ENCODE results near the gene MORN1. TPM values are rescaled to one million over a fixed set of nuclear protein-coding genes. Genes with fewer than 3 reads are reported as not detected.
A peak's percentile ranks its signal among the peaks of the same experiment; 100 is the strongest.

The MORN1 gene
- total RNA-seq, 4 donors from 2014 or later, result 5.7 to 13.4 (median 8.5) TPM

DNA sequence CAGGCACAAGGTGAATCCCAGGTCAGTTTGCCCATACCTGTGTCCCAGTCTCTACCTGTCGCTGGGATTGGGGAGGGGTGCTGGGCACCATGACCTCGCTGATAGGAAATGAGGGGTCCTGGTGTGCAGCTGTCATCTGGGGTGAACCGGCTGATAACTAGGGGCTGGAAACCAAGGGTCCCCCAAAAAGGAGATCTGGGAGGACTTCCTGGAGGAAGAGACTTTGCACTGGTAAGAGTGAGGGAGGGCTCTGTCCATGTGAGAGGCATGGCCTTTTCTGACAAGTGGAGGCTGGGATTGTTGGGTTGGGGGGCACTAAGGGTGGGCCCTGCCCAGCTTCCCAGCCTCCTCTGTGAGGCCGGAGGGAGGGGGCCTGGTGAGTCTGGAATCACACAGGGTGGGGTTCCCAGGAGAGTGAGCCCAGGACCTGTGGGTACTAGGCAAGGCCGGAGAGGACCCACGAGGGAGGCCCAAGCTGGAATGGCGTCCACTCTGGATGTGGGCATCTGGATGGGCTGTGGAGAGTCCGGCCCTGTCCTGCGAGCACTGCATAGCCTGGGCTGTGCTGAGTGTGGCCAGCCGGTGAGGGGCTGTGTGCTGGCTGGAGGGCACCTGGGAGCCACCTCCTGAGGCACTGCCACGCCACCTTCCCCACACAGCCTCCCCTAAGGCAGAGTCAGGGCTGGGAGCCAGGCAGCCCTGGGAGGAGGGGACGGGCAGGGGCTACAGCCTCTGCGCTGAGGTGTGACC is 25.9 kb upstream of the MORN1 start:
- H3K27ac ChIP-seq, result peak overlapping the region; percentile 52
- peak overlapping the region; percentile 25 for H3K4me3 ChIP-seq
- peaks cover 47% of the 10 kb centered on the region for H3K27me3 ChIP-seq
- 87% methylated on average over 9 of the region's 13 CpGs for WGBS
- no peaks in the 10 kb centered on the region for H3K36me3 ChIP-seq
- peaks cover 45% of the 10 kb centered on the region for H3K4me1 ChIP-seq
- no peaks in the 10 kb centered on the region for H3K9me3 ChIP-seq
- TF ChIP-seq, protein P1, sequence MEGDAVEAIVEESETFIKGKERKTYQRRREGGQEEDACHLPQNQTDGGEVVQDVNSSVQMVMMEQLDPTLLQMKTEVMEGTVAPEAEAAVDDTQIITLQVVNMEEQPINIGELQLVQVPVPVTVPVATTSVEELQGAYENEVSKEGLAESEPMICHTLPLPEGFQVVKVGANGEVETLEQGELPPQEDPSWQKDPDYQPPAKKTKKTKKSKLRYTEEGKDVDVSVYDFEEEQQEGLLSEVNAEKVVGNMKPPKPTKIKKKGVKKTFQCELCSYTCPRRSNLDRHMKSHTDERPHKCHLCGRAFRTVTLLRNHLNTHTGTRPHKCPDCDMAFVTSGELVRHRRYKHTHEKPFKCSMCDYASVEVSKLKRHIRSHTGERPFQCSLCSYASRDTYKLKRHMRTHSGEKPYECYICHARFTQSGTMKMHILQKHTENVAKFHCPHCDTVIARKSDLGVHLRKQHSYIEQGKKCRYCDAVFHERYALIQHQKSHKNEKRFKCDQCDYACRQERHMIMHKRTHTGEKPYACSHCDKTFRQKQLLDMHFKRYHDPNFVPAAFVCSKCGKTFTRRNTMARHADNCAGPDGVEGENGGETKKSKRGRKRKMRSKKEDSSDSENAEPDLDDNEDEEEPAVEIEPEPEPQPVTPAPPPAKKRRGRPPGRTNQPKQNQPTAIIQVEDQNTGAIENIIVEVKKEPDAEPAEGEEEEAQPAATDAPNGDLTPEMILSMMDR (IDR thresholded peaks at IDR 0.05), result no peak
- TF ChIP-seq POLR2A (IDR thresholded peaks at IDR 0.05), result no peak
- DNase-seq (ENCODE audit: low spot score in 2 of 2), result no peak

GRCh38 chr1:2416403-2416802 is 25.0 kb upstream of the MORN1 start:
- H3K36me3 ChIP-seq, result no peaks in the 10 kb centered on the region
- TF ChIP-seq POLR2AphosphoS5 (IDR thresholded peaks at IDR 0.05), result no peak
- TF ChIP-seq EP300 (IDR thresholded peaks at IDR 0.05), result no peak
- no peak for TF ChIP-seq POLR2A (IDR thresholded peaks at IDR 0.05)
- TF ChIP-seq, protein P1 (IDR thresholded peaks at IDR 0.05), result no peak
- H3K4me3 ChIP-seq, result peak overlapping the region; percentile 25
- WGBS, result 5% methylated on average over 6 of the region's 12 CpGs
- DNase-seq (ENCODE audit: low spot score in 2 of 2), result no peak
- H3K4me1 ChIP-seq, result peaks cover 53% of the 10 kb centered on the region
- H3K9me3 ChIP-seq, result no peaks in the 10 kb centered on the region
- peaks cover 47% of the 10 kb centered on the region for H3K27me3 ChIP-seq
- H3K27ac ChIP-seq, result peak overlapping the region; percentile 52

DNA sequence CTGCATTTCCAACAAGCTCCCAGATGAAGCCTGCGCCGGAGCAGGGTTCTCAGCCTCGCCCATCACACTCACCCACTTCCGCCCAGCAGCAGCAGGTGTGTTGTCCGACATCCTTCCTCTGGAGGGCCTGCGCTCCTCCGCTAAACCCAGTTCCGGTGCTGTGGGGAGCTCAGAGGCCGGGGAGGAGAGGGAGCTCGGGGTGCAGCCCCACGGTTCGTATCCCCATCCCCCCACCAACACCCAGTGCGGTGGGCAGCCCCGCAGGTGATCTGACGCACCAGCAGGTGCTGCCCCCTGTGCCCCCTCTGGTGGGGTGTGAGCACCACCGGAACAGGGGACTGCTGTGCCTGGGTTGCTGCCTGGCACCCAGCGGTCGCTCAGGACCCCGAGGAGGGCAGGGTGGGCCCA is 24.5 kb upstream of the MORN1 start:
- peaks cover 46% of the 10 kb centered on the region for H3K27me3 ChIP-seq
- no CpG with 5 or more reads among the region's 19 CpGs for WGBS
- H3K4me1 ChIP-seq, result peaks cover 55% of the 10 kb centered on the region
- peak overlapping the region; percentile 25 for H3K4me3 ChIP-seq
- H3K9me3 ChIP-seq, result no peaks in the 10 kb centered on the region
- TF ChIP-seq POLR2A (IDR thresholded peaks at IDR 0.05) (no peak), EP300 (IDR thresholded peaks at IDR 0.05) (no peak), POLR2AphosphoS5 (IDR thresholded peaks at IDR 0.05) (no peak)
- TF ChIP-seq, protein P1 (IDR thresholded peaks at IDR 0.05), result no peak
- H3K36me3 ChIP-seq, result no peaks in the 10 kb centered on the region
- H3K27ac ChIP-seq, result peak overlapping the region; percentile 52
- no peak for DNase-seq (ENCODE audit: low spot score in 2 of 2)

DNA sequence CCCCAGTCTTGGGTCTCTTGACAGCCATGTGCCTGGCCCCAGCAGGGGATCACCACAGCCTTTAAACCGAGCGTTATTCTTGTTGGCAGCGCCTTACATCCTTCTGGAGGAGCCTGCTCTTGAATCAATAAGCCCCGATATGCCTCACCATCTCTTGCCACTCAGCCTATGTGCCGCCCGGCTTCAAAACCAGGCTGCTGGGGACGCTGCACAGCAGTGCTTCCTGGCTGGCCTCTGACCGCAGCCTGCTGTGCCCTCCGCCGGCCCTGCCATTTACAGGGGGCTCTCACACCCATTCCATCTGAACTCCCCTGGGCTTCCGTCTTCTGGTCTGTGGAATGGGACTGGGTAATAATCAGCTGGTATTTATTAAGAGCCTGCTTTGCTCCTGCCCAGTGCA is 24.0 kb upstream of the MORN1 start:
- H3K36me3 ChIP-seq, result no peaks in the 10 kb centered on the region
- no peak overlapping the region for H3K27ac ChIP-seq
- peaks cover 41% of the 10 kb centered on the region for H3K27me3 ChIP-seq
- peaks cover 55% of the 10 kb centered on the region for H3K4me1 ChIP-seq
- no peak for DNase-seq (ENCODE audit: low spot score in 2 of 2)
- H3K4me3 ChIP-seq, result no peak overlapping the region
- H3K9me3 ChIP-seq, result no peaks in the 10 kb centered on the region
- no peak for TF ChIP-seq POLR2AphosphoS5 (IDR thresholded peaks at IDR 0.05)
- TF ChIP-seq POLR2A (IDR thresholded peaks at IDR 0.05), result no peak
- TF ChIP-seq, protein P1 (IDR thresholded peaks at IDR 0.05), result no peak
- TF ChIP-seq EP300 (IDR thresholded peaks at IDR 0.05), result no peak
- whole genome bisulfite sequencing, result 68% methylated on average over 11 of the region's 11 CpGs

- 4% methylated on average over 23 of the region's 25 CpGs for WGBS
- peak overlapping the region; percentile 85 for H3K4me3 ChIP-seq
- H3K9me3 ChIP-seq, result no peaks in the 10 kb centered on the region
- H3K27ac ChIP-seq, result no peak overlapping the region
- H3K27me3 ChIP-seq, result peaks cover 32% of the 10 kb centered on the region
- peak; percentile 92 to 93 for DNase-seq (ENCODE audit: low spot score in 2 of 2)
- H3K36me3 ChIP-seq, result peaks cover 6% of the 10 kb centered on the region
- TF ChIP-seq, protein P1 (IDR thresholded peaks at IDR 0.05), result peak; percentile 89 to 95
- TF ChIP-seq POLR2AphosphoS5 (IDR thresholded peaks at IDR 0.05), result no peak
- no peak for TF ChIP-seq EP300 (IDR thresholded peaks at IDR 0.05)
- peaks cover 55% of the 10 kb centered on the region for H3K4me1 ChIP-seq
Observed at GRCh38 chr1:2414297-2414958, 23.1 kb upstream of the MORN1 start.
